HG03159 (cell line): ENCODE results near the gene SFTPB.
"Not testable (repeated sequence)": the region's sequence is repeated elsewhere in the genome, so short reads cannot be mapped to it uniquely, and the experiment has no call there.

Source experiments
- ATAC-seq: cut with Tn5 transposase; IDR thresholded peaks from one replicate; pipeline ENCODE4 v1.9.1; 2021; ENCODE audit warnings: mild to moderate bottlenecking, moderate library complexity; ENCODE audit not compliant: unreplicated experiment

Gene SFTPB

DNA sequence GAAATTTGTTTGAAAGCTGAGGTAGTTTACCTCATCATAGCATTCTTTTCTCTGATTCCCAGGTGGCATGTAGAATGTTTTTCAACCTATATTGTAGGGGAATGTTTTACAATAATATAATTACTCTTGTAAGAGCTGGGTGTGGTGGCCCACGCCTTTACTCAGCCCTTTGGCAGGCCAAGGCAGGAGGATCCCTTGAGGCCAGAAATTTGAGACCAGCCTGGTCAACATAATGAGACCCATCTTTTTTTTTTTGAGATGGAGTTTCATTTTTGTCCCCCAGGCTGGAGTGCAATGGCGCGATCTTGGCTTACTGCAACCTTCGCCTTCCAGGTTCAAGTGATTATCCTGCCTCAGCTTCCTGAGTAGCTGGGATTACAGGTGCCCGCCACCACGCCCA is 48.4 kb downstream of the SFTPB start:
- ATAC-seq, result no peak

DNA sequence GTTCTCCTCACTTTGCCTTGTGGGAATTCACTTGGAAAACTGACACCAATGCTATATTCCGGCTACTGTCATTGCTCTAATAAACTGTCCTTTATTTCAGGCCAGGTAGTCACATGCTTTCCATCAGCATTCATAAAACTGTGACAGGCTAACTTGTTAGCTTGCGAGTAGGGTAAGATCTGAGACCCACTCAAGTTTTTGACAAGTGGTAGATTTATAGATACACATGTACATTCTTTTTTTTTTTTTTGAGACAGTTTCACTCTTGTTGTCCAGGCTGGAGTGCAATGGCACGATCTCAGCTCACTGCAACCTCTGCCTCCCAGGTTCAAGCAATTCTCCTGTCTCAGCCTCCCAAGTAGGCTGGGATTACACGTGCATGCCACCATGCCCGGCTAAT is 50.3 kb downstream of the SFTPB start:
- not testable (repeated sequence) for ATAC-seq

DNA sequence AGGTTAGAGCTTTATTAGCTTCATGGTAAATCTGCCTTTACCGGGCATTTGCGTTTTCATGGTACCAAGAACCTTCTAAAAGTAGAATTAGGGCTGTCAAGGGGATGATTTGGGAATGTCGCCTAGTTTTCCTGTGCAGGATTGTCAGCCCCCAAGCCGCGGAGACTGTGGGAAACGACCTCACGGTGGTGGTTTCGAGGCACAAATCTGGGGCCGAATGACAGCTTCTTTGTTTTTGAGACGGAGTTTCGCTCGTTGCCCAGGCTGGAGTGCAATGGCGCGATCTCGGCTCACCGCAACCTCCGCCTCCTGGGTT is 52.6 kb downstream of the SFTPB start:
- no peak for ATAC-seq

DNA sequence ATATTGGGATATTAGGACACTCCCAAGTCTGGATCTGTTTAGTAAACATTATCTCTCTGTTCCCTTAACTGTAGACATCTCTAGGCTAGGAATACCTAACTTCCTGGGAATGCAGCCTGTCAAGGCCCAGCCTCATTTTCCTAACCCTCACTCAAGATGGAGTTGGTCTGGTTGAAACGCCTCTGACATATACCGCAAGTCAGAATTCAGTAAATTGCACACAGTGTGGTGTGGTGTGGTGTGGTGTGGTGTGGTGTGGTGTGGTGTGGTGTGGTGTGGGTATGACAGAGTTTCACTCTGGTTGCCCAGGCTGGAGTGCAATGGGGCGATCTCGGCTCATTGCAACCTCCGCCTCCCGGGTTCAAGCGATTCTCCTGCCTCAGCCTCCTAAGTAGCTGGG is 53.2 kb downstream of the SFTPB start:
- ATAC-seq, result not testable (repeated sequence)

DNA sequence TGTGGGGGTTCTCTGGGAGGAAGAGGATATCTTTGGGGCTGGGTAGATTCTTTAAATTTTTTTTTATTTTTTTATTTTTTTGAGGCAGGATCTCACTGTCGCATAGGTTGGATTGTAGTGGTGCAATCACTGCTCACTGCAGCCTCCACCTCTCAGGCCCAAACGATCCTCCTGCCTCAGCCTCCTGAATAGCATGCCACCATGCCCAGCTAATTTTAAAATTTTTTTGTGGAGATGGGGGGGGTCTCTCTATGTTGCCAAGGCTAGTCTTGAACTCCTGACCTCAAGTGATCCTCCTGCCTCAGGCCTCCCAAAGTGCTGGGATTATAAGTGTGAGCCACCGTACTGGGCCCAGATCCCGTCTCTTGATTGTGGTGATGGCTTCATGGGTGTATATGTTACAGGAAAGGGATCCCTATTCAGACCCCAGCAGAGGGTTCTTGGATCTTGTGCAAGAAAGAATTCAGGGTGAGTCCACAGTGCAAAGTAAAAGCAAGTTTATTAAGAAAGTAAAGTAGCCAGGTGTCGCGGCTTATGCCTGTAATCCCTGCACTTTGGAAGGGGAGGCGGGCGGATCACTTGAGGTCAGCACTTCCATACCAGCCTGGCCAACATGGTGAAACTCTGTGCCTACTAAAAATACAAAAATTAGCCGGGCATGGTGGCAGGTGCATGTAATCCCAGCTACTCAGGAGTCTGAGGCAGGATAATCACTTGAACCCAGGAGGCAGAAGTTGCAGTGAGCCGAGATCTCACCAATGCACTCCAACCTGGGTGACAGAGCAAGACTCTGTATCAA is 54.1 kb downstream of the SFTPB start:
- ATAC-seq, result no peak

DNA sequence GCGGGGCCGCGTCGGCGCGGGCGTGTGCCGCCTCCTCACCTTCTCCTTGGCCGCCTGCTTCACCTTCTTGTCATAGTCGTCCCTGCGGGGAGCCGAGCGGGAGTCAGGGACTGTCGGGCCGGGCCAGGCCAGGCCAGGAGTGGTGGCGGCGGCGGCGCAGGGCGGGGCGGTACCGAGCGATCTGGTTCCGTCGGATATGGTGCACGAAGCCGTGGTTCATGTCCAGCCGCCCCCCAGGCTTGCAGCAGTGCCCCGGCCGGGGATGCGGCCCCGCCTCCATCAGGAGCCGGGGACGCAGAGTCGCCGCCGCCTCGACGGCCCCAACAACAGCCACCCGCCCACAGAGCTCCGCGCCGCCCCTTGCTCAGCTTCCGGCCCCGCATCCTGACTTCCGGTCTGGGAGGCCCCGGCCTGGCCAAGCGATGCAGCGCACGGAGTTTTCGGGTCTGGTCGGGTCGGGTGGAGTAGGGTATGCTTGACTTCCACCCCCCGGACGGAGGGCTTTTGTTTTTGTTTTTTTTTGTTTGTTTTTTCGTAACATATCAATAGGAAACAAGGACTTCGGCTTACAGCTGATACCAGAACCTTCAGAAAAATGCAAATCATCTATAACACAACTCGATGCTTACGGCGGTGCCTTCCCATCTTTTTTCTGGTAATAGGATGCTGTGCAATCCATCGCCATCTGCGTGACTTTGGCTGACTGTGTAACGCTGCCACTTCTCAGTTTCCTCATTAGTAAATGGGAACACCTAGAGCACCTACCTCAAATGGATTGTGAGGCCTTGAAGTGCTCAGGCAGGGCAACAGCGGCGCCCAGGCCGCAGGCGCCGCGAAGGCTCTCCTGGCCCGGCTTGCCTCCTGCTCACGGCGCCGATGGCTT is 56.1 kb downstream of the SFTPB start, which contains the start of gene C2orf68:
TSS of gene C2orf68 (minus strand) at position 362 of the 883 bp plus-strand sequence. CDS start at position 280, 82 bp downstream.
- peak; percentile 77 for ATAC-seq

DNA sequence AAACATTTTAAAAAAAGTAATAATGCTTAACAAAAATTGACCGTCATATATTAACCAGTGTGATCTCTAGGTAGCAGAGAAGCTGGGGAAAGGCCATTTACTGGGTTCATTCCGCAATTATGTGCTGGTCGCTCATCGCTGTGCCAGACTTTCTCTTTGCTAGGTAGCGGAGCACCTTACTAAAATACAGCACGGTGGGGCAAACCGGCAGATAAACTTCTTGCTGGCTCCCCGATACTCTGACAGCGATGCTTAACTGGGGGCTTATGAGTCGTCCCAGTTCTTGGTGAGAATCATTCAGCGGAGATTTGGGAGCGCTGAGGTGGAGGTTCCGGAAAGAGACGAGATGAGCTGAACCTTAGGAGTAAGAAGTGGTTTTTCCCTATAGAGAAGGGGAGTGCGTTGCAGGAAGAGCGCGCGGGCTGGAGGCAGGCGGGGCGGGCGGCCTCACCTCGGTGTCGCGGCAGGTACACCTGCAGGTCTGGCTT is 56.7 kb downstream of the SFTPB start:
- no peak for ATAC-seq
